Karpas-422 (cell line): ENCODE data around the gene SGIP1. TPM values are rescaled to one million over a fixed set of nuclear protein-coding genes. Genes with fewer than 3 reads are reported as not detected.

Experiments used
- DNase-seq: peaks from one replicate; pipeline ENCODE4 v3.0.0-alpha.2; 2015
- H2AFZ ChIP-seq: fragments of 200-600 bp; sonication (generic); 2 replicates; pipeline ENCODE4 v1.6.1; 2014; ENCODE audit warnings: antibody characterized with exemption, low read length, mixed read lengths
- H3K27ac ChIP-seq: fragments of 200-600 bp; sonication (generic); 2 replicates; pipeline ENCODE4 v1.5.1; 2014; ENCODE audit warnings: mild to moderate bottlenecking, low read length, moderate library complexity
- H3K27me3 ChIP-seq: fragments of 200-600 bp; sonication (generic); 2 replicates; pipeline ENCODE4 v1.6.1; 2014; ENCODE audit warnings: low read length, mixed read lengths
- H3K36me3 ChIP-seq: fragments of 200-600 bp; sonication (generic); 2 replicates; pipeline ENCODE4 v1.6.1; 2014; ENCODE audit warnings: low read length, mixed read lengths; ENCODE audit not compliant: insufficient read depth
- H3K4me1 ChIP-seq: fragments of 200-600 bp; sonication (generic); 2 replicates; pipeline ENCODE4 v1.6.1; 2014; ENCODE audit warnings: mild to moderate bottlenecking, low read length, mixed read lengths
- H3K4me2 ChIP-seq: fragments of 200-600 bp; sonication (generic); 2 replicates; pipeline ENCODE4 v1.6.1; 2014; ENCODE audit warnings: low read length, low read depth, mild to moderate bottlenecking; ENCODE audit not compliant: poor library complexity, severe bottlenecking
- H3K4me3 ChIP-seq: fragments of 200-600 bp; sonication (generic); 2 replicates; pipeline ENCODE4 v1.5.1; 2014; ENCODE audit warnings: mild to moderate bottlenecking, antibody characterized with exemption, low read length, mixed read lengths
- H3K79me2 ChIP-seq: fragments of 200-600 bp; sonication (generic); 2 replicates; pipeline ENCODE4 v1.6.1; 2014; ENCODE audit warnings: mild to moderate bottlenecking, low read length, mixed read lengths
- H3K9ac ChIP-seq: fragments of 200-600 bp; sonication (generic); 2 replicates; pipeline ENCODE4 v1.6.0; 2014; ENCODE audit warnings: low read length
- H3K9me2 ChIP-seq: fragments of 200-600 bp; sonication (generic), shearing (Covaris generic); replicated peaks from 2 replicates; pipeline ENCODE4 v1.6.0; 2014; ENCODE audit warnings: mild to moderate bottlenecking, low read length, moderate library complexity; ENCODE audit not compliant: insufficient read depth
- H3K9me3 ChIP-seq: fragments of 300-700, 200-600 bp; sonication (generic); 2 replicates; pipeline ENCODE4 v1.6.1; 2014; ENCODE audit warnings: low read length, mixed read lengths
- H4K20me1 ChIP-seq: fragments of 200-600 bp; sonication (generic); 2 replicates; pipeline ENCODE4 v1.6.1; 2014; ENCODE audit warnings: mild to moderate bottlenecking, antibody characterized with exemption, low read length, low read depth; ENCODE audit not compliant: insufficient read depth
- total RNA-seq: library from RNA; depleted of rRNA; stranded (reverse); fragments of >200 nt; shearing (Covaris generic); gene quantifications from 2 replicates; pipeline ENCODE4 v1.2.3, GENCODE V29; 2014; ENCODE audit warnings: low replicate concordance

Gene SGIP1
- total RNA-seq, 1 experiment from 2014 or later: not detected

DNA sequence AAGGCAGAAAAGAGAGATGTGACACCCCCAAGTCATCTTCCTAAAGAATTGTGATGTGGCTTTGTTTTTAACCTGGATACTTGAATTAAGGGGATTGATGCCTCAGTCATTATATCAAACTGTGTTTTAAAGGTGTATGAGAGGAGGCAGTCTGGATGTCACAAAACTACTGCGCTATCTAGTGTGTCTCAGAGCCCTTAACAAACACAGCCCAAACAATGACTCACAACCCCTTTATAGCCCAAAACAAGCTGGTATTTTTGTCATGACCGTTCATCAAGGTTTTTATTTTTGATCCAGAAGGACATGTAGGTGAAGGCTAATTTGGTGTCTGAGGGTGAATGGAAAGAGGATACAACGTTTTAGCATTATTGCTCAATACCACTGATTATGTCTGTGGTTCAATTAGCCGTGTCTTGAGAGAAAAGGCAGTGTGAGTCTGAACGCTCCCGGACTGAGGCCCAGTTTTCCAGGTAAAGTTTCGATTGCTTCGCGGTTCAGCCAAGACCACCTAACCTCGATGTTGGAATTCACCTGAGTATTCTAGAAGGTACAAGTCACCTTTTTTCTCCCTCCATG is 71.6 kb downstream of the SGIP1 start:
- H2AFZ ChIP-seq: no peak overlapping the region
- H4K20me1 ChIP-seq: no peaks in the 10 kb centered on the region
- no peak overlapping the region for H3K27ac ChIP-seq
- H3K9ac ChIP-seq: no peak overlapping the region
- DNase-seq: no peak
- no peak overlapping the region for H3K4me3 ChIP-seq
- H3K4me2 ChIP-seq: no peak overlapping the region
- no peaks in the 10 kb centered on the region for H3K79me2 ChIP-seq
- H3K9me2 ChIP-seq: no peaks in the 10 kb centered on the region
- H3K4me1 ChIP-seq: no peaks in the 10 kb centered on the region
- no peaks in the 10 kb centered on the region for H3K27me3 ChIP-seq
- no peaks in the 10 kb centered on the region for H3K9me3 ChIP-seq
- no peaks in the 10 kb centered on the region for H3K36me3 ChIP-seq

DNA sequence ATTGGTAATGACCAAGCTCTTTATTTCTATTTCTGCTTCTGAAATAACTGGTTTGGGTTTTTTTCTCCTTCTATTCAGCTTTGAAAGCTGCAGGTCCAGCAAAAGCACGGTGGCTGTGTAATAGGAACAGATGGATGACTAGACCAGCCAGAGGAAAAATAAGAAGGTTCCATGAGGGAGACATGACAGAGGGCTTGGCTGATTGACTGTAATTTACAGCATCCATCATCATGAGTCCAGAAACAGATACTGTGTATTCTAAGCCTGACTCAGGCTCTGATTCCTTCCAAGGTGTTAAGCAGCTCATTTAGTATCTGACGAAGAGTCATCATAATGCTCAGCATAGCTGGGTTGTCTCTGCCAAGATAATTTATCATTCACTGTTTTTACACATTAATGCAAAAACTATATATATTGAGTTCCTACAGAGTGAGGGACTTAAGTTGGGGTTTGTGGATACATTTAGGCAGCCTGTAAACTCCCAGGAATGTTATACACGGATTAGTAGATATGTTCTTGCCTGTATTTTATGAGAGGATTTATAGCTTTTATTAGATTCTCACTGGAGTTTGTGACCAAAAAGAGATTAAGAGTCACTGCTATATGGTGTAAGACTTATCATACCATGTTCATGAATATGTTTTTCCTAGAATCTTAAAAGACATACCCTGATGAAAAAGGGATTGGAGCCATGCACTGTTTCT is 72.6 kb downstream of the SGIP1 start:
- no peak overlapping the region for H3K9ac ChIP-seq
- no peak overlapping the region for H2AFZ ChIP-seq

GRCh38 chr1:66607458-66607857 is 73.5 kb downstream of the SGIP1 start:
- DNase-seq: peak; percentile 54
- H3K79me2 ChIP-seq: no peaks in the 10 kb centered on the region

More for the DNA sequence above, 72.6 kb downstream of the SGIP1 start:
- H3K27ac ChIP-seq: no peak overlapping the region
- no peaks in the 10 kb centered on the region for H3K36me3 ChIP-seq
- no peaks in the 10 kb centered on the region for H3K9me3 ChIP-seq
- H3K4me1 ChIP-seq: no peaks in the 10 kb centered on the region
- H3K27me3 ChIP-seq: no peaks in the 10 kb centered on the region
- H3K9me2 ChIP-seq: no peaks in the 10 kb centered on the region
- DNase-seq: no peak
- H4K20me1 ChIP-seq: no peaks in the 10 kb centered on the region
- H3K79me2 ChIP-seq: no peaks in the 10 kb centered on the region
- no peak overlapping the region for H3K4me2 ChIP-seq
- no peak overlapping the region for H3K4me3 ChIP-seq

GRCh38 chr1:66613187-66613586 is 79.2 kb downstream of the SGIP1 start:
- Histone ChIP-seq H3K27me3 (no peaks in the 10 kb centered on the region), H3K9me2 (no peaks in the 10 kb centered on the region), H3K79me2 (no peaks in the 10 kb centered on the region), H3K4me2 (no peak overlapping the region), H4K20me1 (no peaks in the 10 kb centered on the region), H3K9me3 (no peaks in the 10 kb centered on the region), H3K4me3 (no peak overlapping the region), H2AFZ (no peak overlapping the region), H3K27ac (no peak overlapping the region), H3K9ac (no peak overlapping the region), H3K4me1 (no peaks in the 10 kb centered on the region), H3K36me3 (no peaks in the 10 kb centered on the region)
- no peak for DNase-seq

More at GRCh38 chr1:66607458-66607857, 73.5 kb downstream of the SGIP1 start:
- Histone ChIP-seq H3K9ac (no peak overlapping the region), H3K4me3 (no peak overlapping the region), H2AFZ (no peak overlapping the region), H4K20me1 (no peaks in the 10 kb centered on the region), H3K4me1 (no peaks in the 10 kb centered on the region), H3K36me3 (no peaks in the 10 kb centered on the region), H3K9me2 (no peaks in the 10 kb centered on the region), H3K27me3 (no peaks in the 10 kb centered on the region), H3K27ac (no peak overlapping the region), H3K4me2 (no peak overlapping the region), H3K9me3 (no peaks in the 10 kb centered on the region)

DNA sequence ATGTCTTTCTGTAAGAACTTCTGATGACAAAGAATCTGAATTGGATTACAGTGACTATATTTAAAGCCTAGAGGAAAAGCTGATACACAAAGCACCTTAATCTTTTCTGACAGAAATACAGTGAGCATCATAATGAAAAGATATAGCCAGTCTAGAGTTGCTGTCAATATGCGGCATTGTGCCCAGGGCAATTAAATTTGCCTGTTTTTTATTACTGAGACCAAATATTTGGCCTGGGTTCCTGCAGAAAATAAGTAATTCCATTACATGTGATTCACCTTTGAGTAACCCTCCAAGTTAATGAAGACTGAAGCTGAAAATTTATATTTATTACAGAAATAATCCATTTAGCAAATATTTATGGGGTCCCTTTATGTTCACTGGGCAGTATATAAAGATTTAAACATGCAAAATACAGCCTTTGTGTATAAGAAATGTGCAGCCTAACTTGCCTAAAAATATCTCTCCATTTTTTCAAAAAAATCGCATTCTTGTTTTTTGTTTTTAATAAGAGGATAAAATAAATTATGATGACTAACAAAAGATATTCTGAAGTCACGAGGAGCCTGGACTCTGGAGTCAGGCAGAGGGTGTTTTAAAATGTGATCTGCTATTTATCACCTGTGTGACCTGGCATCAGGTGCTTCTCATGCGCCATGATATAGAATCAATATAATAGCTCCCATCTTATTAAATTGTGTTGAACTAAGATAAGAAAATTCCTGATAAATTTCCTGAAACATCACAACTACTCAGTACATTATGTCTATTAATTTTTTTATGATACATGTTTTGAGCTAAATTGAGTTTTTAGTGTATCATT is 83.6 kb downstream of the SGIP1 start:
- H4K20me1 ChIP-seq: no peaks in the 10 kb centered on the region
- no peaks in the 10 kb centered on the region for H3K79me2 ChIP-seq
- H3K36me3 ChIP-seq: no peaks in the 10 kb centered on the region
- no peak overlapping the region for H3K4me2 ChIP-seq
- no peak overlapping the region for H3K27ac ChIP-seq
- DNase-seq: no peak
- H3K4me3 ChIP-seq: no peak overlapping the region
- H3K4me1 ChIP-seq: no peaks in the 10 kb centered on the region
- no peaks in the 10 kb centered on the region for H3K9me2 ChIP-seq
- no peak overlapping the region for H2AFZ ChIP-seq
- H3K27me3 ChIP-seq: no peaks in the 10 kb centered on the region
- no peaks in the 10 kb centered on the region for H3K9me3 ChIP-seq
- no peak overlapping the region for H3K9ac ChIP-seq

DNA sequence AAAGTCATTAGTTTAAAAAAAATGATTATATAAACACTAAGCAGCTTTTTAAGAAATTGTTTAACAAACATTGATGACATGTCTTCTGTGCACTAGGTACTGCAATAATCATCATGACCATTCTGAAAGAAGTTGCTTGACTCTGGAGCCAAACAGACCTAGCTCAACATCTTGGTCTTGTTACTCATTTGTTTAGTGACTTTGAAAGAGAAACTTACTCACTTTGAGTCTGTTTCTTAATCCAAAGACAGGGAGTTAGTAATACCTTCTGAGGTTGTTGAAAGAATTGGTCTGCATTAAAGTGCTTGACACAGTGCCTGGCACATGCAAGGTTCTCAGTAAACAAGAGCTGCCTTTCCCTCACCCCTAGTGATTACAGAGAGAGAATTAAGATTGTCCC is 84.4 kb downstream of the SGIP1 start:
- no peak overlapping the region for H3K4me2 ChIP-seq
- no peak overlapping the region for H3K27ac ChIP-seq
- H3K9ac ChIP-seq: no peak overlapping the region
- no peaks in the 10 kb centered on the region for H3K4me1 ChIP-seq
- H3K36me3 ChIP-seq: no peaks in the 10 kb centered on the region
- no peaks in the 10 kb centered on the region for H3K27me3 ChIP-seq
- no peaks in the 10 kb centered on the region for H3K79me2 ChIP-seq
- H3K9me2 ChIP-seq: no peaks in the 10 kb centered on the region
- no peak overlapping the region for H3K4me3 ChIP-seq
- H4K20me1 ChIP-seq: no peaks in the 10 kb centered on the region
- H2AFZ ChIP-seq: no peak overlapping the region
- DNase-seq: no peak
- H3K9me3 ChIP-seq: no peaks in the 10 kb centered on the region

DNA sequence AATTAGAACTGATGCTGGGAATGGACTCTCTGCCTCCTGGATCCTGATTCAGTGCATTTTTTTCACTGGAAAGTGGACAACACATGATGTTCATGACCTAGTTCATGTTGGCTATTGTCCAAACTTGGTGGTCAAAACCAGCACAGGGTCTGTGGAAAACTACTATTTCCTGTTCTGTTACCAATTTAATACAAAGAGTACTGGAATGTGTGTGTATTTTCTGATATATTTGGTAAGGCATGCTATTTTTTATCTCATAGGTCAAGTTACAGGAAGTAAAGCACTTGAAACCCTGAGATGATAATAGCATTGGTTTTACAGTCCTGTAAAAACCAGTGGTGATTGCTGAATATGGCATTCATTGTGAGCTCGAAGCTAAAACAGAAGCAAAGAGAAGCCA is 89.9 kb downstream of the SGIP1 start:
- H3K4me2 ChIP-seq: no peak overlapping the region
- no peak for DNase-seq
- no peak overlapping the region for H3K4me3 ChIP-seq
- H4K20me1 ChIP-seq: no peaks in the 10 kb centered on the region
- H2AFZ ChIP-seq: no peak overlapping the region
- H3K27ac ChIP-seq: no peak overlapping the region
- no peaks in the 10 kb centered on the region for H3K9me2 ChIP-seq
- no peaks in the 10 kb centered on the region for H3K9me3 ChIP-seq
- no peak overlapping the region for H3K9ac ChIP-seq
- no peaks in the 10 kb centered on the region for H3K27me3 ChIP-seq
- no peaks in the 10 kb centered on the region for H3K4me1 ChIP-seq
- no peaks in the 10 kb centered on the region for H3K36me3 ChIP-seq
- no peaks in the 10 kb centered on the region for H3K79me2 ChIP-seq

DNA sequence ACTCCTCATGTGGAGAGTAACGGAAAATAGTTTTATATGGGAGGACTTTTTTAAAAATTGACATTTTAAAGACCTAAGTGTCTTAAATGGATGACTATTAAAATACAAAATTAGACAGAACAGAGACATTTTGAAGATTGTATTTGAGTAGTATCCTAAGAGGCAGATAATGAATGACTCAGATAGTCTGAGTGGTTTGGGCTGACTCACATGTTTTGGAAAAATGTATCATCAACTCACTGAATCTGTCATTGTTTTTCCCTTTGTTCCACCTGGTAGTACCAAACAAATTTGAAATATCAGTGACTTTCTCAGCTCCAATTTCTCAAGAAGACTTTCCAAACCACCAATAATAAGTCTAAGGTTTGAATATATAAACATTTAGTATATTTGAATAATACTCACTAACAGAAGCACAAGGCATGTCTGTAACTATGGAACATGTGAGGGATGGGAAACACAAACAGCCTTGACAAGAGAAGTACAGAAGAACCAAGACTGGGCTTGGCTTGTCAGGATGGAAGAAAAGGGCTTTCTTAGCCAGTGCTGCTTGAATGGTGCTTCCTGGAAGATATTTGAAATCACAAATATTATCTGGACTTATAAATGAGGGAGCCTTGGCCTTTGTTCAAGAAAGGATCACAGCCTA is 90.6 kb downstream of the SGIP1 start:
- Histone ChIP-seq H3K36me3 (no peaks in the 10 kb centered on the region), H4K20me1 (no peaks in the 10 kb centered on the region), H3K9ac (no peak overlapping the region), H3K4me2 (no peak overlapping the region), H3K27ac (no peak overlapping the region), H3K79me2 (no peaks in the 10 kb centered on the region), H3K9me3 (no peaks in the 10 kb centered on the region), H3K9me2 (no peaks in the 10 kb centered on the region), H3K27me3 (no peaks in the 10 kb centered on the region), H2AFZ (no peak overlapping the region), H3K4me1 (no peaks in the 10 kb centered on the region), H3K4me3 (no peak overlapping the region)
- DNase-seq: no peak
